Measurements from ENCODE around the gene TMEM260.

The TMEM260 gene

DNA sequence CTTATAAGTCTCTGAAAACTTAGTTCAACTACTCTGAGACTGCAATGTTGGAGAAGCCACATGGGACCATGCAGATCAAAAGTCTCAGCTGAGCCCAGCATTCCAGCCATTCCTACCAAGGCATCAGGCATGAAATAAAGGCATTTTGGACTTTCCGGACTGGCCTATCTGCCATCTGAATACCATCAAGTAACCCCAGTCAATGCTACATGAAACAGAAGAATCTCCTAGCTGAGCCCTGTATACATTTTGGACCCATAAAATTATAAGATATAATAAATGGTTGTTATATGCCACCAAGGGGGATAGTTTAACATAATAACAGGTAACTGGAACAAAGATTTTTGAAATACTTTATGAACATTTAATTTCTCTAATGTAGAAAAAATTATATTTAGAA, 9.3 kb upstream of the TMEM260 start:
- DNase-seq (ENCODE audit: low read depth), result no peak
- TF ChIP-seq, protein P1, sequence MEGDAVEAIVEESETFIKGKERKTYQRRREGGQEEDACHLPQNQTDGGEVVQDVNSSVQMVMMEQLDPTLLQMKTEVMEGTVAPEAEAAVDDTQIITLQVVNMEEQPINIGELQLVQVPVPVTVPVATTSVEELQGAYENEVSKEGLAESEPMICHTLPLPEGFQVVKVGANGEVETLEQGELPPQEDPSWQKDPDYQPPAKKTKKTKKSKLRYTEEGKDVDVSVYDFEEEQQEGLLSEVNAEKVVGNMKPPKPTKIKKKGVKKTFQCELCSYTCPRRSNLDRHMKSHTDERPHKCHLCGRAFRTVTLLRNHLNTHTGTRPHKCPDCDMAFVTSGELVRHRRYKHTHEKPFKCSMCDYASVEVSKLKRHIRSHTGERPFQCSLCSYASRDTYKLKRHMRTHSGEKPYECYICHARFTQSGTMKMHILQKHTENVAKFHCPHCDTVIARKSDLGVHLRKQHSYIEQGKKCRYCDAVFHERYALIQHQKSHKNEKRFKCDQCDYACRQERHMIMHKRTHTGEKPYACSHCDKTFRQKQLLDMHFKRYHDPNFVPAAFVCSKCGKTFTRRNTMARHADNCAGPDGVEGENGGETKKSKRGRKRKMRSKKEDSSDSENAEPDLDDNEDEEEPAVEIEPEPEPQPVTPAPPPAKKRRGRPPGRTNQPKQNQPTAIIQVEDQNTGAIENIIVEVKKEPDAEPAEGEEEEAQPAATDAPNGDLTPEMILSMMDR (IDR thresholded peaks at IDR 0.05; ENCODE audit: control insufficient read depth, extremely low read depth, insufficient read depth), result no peak

DNA sequence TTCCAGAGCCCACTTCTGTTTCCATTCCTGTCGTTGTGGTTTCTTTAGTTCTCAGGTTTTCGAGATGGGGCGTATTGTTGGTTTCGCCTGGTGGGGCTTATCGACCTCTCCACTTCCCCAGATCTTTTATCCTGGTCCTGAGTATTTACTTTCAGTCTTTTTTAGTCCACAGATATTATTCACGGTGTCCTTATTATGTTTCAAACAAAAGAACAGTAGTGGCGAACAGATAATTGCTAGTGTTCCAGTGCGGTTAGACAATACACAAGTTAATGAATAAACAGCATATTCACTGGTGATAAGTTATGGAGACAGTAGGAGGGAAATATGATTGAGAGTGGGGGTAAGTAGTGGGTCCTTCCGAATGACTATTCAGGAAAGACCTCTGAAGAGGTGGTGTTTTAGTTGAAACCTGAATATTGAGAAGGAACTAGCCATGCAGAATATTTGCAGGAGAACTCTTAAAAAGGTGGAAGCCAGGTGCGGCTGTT, 668 bp downstream of the TMEM260 start:
- TF ChIP-seq, protein P1 (IDR thresholded peaks at IDR 0.05; ENCODE audit: control insufficient read depth, extremely low read depth, insufficient read depth), result no peak
- peak overlapping the region; percentile 98 for H3K4me3 ChIP-seq (ENCODE audit: low read depth, low read length)
- DNase-seq (ENCODE audit: low read depth), result no peak

More for the DNA sequence above, 9.3 kb upstream of the TMEM260 start:
- H3K4me3 ChIP-seq (ENCODE audit: low read depth, low read length), result no peak overlapping the region

DNA sequence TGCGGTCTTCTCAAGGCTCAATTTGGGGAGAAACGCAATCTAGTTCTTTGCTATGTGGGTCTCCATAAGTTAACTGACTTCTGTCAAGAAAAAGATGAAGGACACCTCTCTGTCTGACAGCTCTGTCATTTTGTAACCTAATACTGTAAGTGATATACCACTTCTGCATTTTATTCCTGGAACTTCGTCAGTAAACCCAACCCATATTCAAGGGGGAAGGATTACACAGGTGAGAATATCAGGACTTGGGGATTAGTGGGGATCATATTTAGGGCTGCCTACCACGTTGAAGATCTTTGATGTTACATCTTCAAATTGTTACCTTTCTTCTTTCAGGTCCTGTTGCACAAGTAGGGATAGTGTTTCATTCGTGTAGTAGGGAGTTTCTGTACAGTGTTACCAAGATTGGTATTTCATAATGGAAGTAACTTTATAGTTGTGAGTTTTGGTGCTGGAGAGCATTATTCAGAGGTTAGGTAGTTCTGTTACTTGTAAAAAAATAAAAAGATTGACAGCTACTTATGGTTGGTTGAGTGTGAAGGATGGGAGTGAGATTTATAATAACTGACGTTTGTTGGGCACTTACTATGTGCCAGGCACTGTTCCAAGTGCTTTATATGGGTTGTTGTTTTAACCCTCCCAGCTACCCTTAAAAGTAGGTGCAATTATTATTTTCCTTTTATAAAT, 1.6 kb downstream of the TMEM260 start:
- no peak for DNase-seq (ENCODE audit: low read depth)
- TF ChIP-seq, protein P1 (IDR thresholded peaks at IDR 0.05; ENCODE audit: control insufficient read depth, extremely low read depth, insufficient read depth), result no peak
- H3K4me3 ChIP-seq (ENCODE audit: low read depth, low read length), result peak overlapping the region; percentile 98

DNA sequence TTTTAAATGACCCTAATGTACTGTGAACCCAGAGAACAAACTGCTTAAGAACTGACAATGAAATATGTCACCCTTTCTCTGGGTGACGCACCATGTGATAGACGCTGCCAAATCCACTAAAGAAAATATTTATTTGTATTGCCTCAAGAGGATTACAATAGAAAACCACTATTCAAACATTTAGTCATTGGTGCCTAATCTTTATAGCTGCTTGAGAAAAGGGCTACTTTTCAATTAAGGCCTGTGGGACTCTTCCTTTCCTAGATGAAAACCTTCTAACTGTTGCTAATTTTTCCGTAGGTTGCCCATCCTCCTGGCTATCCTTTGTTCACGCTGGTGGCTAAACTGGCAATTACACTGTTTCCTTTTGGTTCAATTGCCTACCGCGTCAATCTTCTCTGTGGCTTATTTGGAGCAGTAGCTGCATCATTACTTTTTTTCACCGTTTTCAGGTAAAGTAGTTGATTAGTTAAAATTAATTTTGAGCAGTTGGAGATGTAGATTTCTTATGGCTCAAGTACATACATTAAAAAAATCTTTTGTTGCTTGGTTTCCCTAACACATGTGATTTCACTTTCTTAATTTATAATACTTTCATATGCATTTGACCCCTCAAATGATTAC, 6.0 kb downstream of the TMEM260 start:
- TF ChIP-seq, protein P1 (IDR thresholded peaks at IDR 0.05; ENCODE audit: control insufficient read depth, extremely low read depth, insufficient read depth), result no peak
- no peak for DNase-seq (ENCODE audit: low read depth)
- H3K4me3 ChIP-seq (ENCODE audit: low read depth, low read length), result no peak overlapping the region

DNA sequence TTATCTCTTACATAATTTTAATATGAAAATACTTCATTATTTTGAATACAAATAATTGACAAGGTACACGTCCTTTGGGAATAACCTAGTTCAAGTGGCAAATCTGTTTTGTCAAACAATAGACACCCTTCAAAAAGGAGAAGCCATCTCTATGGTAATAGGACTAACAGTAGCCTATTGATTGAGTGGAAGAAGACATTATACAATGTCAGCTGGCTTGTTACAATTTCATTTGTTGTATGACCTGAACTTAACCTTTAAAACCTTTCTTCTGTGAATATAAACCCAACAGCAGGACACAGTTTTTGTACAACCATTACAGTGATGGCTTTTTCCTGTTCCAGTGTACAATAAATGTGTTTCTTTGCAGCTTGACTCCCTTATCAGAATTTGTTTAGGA, 8.1 kb downstream of the TMEM260 start:
- no peak for DNase-seq (ENCODE audit: low read depth)
- TF ChIP-seq, protein P1 (IDR thresholded peaks at IDR 0.05; ENCODE audit: control insufficient read depth, extremely low read depth, insufficient read depth), result no peak
- no peak overlapping the region for H3K4me3 ChIP-seq (ENCODE audit: low read depth, low read length)

DNA sequence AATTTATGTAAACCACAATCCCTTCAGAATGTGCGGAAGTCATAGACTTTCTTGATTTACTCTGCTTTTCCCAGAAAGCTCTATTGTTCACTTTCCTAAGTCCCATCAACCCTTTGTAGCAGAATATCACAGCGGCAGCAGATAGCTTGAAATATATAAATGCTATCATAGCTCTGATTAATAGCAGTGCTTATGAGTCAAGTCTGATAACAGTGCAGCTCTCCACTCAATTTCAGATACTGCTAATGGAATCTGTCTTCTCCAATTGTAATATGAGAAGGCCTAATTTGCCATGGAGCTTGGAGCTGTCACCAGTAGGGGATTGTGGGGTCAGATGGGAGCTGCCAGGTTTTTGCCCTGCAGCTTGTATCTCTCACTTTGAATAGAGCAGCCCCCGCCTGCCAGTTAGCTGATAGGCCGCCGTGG, 10.9 kb downstream of the TMEM260 start:
- TF ChIP-seq, protein P1 (IDR thresholded peaks at IDR 0.05; ENCODE audit: control insufficient read depth, extremely low read depth, insufficient read depth), result no peak
- no peak for DNase-seq (ENCODE audit: low read depth)
- H3K4me3 ChIP-seq (ENCODE audit: low read depth, low read length), result no peak overlapping the region

Measured in LNCaP clone FGC (cell line).